ENCODE data around the gene IGSF23. TPM values are rescaled to one million over a fixed set of nuclear protein-coding genes. Genes with fewer than 3 reads are reported as not detected.
"Not testable (repeated sequence)": the region's sequence is repeated elsewhere in the genome, so short reads cannot be mapped to it uniquely, and the experiment has no call there.

IGSF23 gene
- polyA plus RNA-seq, 3 donors: 0.97 to 1.5 (median 1.3) TPM

DNA sequence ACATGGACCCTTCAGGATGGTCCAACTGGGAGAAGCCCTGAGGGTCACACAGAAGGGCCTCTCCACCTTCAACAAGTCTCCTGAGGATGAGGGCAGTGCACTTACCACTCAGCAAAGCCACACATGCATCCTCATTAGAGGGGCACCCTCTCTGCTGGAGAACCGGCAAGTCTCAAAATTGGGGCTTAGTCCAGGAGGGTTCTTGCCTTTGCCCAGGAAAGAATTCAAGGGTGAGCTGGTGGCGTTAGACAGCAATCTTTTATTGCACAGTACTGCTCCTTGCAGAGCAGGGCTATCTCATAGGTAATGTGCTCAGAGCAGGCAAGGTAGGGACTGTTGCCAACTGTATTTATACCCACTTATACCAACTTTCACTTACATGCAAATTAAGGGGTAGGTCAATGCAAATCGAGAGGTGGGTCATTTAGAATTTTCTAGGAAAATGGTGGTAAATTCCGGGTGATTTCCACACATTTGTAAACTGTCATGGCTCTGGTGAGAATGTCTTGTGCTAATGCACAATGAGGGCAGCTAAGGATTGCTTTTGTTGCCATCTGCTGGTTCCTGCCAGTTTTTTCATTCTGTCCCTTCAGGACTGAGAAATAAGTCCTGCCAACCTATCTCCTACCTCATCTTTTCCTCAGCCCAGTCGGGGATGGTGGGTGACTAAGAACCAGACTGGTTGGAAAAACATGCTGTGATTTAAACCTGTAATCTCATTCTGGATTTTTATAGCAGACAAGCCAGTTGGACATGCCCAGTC, 27.8 kb upstream of the IGSF23 start:
- DNase-seq (ENCODE audit: low read depth in 3 of 3, low spot score in 2 of 3): no peak

GRCh38 chr19:44587963-44588770, 25.2 kb upstream of the IGSF23 start:
- no peak for DNase-seq (ENCODE audit: low read depth in 3 of 3, low spot score in 2 of 3)

DNA sequence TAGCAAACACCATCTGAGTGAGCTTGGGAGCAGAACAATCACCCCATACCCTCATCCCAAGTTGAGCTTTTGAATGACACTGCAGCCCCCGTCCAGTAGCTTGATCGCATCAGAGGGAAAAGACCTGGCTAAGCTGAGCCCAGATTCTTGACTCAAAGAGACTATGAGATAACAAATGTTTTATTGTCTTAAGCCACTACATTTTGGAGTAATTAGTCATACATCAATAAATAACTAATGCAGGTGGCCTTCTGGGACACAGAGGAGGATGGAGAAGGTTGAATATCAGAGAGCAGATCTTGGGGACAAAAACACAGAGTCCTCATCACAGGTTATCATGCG, 24.6 kb upstream of the IGSF23 start:
- DNase-seq (ENCODE audit: low read depth in 3 of 3, low spot score in 2 of 3): no peak

DNA sequence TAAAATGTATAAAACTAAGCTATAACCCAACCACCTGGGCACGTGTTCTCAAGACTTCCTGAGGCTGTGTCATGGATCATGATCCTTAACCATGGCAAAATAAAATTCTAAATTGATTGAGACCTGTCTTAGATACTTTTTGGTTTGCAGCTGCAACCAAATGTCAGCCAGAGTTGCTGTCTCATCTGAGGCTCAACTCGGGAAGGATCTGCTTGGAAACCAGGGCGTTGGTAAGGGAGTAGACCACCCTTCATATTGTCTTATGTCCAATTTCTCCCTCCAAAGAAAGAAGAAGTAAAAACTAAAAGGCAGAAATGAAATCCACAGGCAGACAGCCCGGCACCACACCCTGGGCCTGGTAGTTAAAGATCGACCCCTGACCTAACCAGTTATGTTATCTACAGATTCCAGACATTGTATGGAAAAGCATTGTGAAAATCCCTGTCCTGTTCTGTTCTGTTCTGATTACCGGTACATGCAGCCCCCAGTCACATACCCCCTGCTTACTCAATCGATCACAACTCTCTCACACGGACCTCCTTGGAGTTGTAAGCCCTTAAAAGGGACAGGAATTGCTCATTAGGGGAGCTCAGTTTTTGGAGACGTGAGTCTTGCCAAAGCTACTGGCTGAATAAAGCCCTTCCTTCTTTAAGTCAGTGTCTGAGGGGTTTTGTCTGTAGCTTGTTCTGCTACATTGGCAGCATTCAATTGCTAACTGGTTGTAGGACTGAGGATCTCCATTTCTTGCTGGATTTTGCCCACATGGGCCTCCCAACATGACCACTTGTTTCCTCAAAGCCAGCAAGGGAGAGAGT, 22.9 kb upstream of the IGSF23 start:
- DNase-seq (ENCODE audit: low read depth in 3 of 3, low spot score in 2 of 3): no peak

- not testable (repeated sequence) for DNase-seq (ENCODE audit: low read depth in 3 of 3, low spot score in 2 of 3)
These were observed 21.9 kb upstream of the IGSF23 start for GRCh38 chr19:44591340-44591993.

- DNase-seq (ENCODE audit: low read depth in 3 of 3, low spot score in 2 of 3): no peak
These were observed 20.9 kb upstream of the IGSF23 start for GRCh38 chr19:44592451-44592890.

- no peak for DNase-seq (ENCODE audit: low read depth in 3 of 3, low spot score in 2 of 3)
These were observed 20.1 kb upstream of the IGSF23 start for GRCh38 chr19:44593294-44593693.

DNA sequence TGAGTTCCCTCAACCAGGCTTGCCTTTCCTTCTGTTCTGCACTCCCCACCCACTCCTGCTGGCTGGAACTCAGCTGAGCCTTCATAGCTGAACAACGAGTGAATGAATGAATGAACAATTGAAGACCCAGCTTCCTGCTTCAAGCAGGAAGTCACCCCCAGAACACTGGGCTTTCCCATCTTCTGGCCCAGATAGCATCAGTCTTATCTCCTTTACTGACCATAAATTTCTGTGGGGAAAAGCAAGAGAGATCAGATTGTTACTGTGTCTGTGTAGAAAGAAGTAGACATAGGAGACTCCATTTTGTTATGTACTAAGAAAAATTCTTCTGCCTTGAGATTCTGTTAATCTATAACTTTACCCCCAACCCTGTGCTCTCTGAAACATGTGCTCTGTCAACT, 19.5 kb upstream of the IGSF23 start:
- DNase-seq (ENCODE audit: low read depth in 3 of 3, low spot score in 2 of 3): not testable (repeated sequence)

DNA sequence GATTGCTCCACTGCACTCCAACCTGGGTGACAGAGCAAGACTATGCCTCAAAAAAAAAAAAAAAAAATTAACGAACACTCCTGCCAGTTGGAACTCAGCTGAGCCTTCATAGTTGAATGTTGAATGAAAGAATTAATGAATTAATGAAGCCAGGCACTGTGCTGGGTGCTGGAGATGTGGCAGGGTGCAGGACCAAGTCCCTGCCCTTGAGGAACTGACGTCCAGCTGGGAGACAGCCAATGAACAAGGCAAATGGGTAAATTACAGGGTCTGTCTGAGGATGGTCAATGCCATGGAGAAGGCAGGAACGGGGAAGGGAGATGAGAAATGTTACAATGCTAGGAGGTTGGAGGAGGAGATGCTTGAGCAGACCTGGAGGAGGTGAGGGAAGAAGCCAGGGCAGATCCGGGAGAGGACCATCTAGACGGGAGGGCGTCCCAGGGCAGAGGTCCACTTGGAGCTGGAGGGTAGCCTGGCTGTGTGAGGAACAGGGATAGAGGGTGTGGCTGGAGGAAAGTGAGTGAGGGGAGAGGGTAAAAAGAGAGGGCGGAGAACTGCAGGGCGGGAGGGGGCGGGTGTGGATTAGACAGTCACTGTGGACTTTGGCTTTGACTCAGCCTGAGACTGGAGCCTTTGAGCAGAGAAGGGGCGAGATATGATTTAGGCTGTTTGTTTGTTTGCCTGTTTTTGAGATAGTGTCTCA, 16.8 kb upstream of the IGSF23 start:
- no peak for DNase-seq (ENCODE audit: low read depth in 3 of 3, low spot score in 2 of 3)

- DNase-seq (ENCODE audit: low read depth in 3 of 3, low spot score in 2 of 3): no peak
These were observed 16.3 kb upstream of the IGSF23 start for GRCh38 chr19:44597131-44597491.

GRCh38 chr19:44598355-44598754, 15.0 kb upstream of the IGSF23 start:
- no peak for DNase-seq (ENCODE audit: low read depth in 3 of 3, low spot score in 2 of 3)

GRCh38 chr19:44598880-44599279, 14.5 kb upstream of the IGSF23 start:
- DNase-seq (ENCODE audit: low read depth in 3 of 3, low spot score in 2 of 3): no peak

DNA sequence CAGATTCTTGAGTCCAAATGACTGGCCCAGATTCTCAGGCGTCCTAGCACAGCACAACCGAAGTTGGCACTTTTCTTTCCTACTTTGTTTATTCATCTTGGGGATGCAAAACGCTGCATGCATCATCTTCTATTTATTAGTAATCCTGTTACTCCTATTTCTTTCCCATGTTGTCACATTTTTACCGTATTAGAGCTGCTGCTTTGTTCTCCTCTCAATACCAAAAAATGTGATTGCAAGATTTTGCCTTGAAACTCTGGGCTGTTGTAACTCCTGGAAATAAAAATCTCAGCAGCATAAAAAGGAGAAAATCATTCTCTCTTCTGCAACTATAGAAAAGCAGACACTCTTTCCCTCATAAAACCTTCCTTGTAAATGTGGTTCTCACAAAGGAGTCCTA, 12.9 kb upstream of the IGSF23 start:
- DNase-seq (ENCODE audit: low read depth in 3 of 3, low spot score in 2 of 3): no peak

GRCh38 chr19:44602081-44602480, 11.3 kb upstream of the IGSF23 start:
- DNase-seq (ENCODE audit: low read depth in 3 of 3, low spot score in 2 of 3): no peak

DNA sequence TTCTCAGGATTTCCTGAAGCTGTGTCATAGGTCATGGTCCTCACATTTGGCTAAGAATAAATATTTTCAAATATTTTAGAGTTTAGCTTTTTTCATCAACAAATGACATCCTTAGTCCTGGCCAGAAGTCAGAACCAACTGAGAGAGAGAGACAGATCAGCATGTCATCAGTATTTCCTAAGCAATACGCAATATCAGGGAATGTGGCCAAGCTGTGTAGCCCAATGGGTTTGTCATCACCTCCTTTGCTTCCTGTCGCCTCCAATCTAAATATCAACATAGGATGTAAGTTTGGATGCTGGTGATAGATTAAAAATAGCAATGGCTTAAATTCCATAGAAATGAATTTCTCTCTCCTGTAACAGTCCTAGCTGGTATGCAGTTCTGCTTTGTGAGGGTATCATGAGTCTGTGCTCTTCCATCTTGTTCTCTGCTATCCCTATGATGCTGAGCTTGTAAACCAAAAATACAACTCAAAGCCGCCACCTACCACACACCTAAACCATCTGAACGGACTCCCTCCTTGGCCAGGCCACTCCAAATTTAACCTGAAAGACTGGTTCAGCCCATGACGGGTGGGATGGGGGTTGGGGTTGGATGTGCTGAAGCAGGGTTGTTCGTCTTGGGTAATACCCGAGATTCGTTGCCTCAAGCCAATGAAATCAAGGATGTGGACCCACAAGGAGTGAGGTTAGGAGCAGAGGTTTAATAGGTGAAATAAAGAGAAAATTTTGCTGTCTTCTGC, 10.0 kb upstream of the IGSF23 start:
- DNase-seq (ENCODE audit: low read depth in 3 of 3, low spot score in 2 of 3): no peak

DNA sequence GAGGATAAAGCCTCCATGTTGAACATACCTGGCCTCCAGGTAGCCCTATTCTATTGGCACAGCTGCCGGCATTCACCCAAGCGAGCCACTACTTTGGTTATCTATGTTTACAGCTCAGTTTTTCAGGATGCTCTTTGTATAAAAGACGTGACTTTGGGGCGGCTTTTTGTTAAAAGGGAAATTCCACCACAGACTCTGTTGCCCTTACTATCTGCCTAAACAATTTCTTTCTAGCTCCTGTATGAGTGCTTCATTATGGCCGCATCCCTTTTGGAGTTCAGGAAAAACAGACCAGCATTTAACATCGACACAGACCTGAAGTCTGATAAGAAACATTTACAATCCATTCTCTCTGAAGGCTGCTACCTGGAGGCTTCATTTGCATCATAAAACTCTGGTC, 9.1 kb upstream of the IGSF23 start:
- DNase-seq (ENCODE audit: low read depth in 3 of 3, low spot score in 2 of 3): no peak

- DNase-seq (ENCODE audit: low read depth in 3 of 3, low spot score in 2 of 3): no peak
These were observed 7.8 kb upstream of the IGSF23 start for GRCh38 chr19:44605547-44605946.

- no peak for DNase-seq (ENCODE audit: low read depth in 3 of 3, low spot score in 2 of 3)
These were observed 6.3 kb upstream of the IGSF23 start for GRCh38 chr19:44607049-44607448.

GRCh38 chr19:44607917-44608316, 5.4 kb upstream of the IGSF23 start:
- no peak for DNase-seq (ENCODE audit: low read depth in 3 of 3, low spot score in 2 of 3)

Measured in right renal cortex interstitium (tissue), 3 donors.